Measurements from ENCODE around the gene PRR7.

PRR7 gene

DNA sequence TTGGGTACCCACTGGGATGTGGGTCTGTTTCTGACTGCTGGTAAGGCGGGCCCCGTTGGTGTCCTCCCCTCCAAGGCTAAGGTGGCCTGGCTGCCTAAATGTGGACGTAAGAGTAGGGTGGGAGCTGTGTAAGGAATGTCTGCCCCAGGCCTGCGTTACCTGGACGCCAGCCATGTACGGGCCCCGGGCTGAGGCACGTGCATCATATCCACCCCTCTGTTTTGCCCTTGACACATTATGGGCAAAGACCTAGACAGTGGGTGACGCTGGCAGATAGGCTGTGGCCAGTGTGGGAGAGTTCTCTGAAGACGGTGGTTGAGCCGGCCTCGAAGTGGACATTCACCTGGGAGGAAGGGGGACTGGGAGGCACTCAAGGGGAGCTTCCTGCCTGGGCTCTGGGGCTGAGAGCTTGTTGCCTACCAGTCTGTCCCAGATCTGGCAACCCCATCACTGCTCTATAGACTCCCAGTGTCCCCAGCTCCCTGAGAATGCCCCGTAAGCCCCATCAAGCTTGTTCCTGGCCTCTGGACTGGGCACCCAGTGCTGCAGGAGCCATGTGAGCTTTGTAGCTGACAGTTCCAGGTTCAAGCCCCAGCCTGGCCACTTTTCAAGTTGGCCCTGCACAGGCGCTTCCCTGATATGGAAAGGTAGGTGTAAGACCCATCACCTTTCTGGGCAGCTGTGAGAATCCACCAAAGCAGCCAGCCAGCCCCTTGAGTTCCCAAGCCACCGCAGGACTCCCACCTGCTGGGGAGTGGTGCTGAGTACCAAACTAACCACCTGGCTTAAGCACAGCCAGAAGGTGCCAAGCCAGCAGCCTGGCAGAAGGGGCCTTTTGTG, 3.2 kb upstream of the PRR7 start:
- TF ChIP-seq, protein P1, sequence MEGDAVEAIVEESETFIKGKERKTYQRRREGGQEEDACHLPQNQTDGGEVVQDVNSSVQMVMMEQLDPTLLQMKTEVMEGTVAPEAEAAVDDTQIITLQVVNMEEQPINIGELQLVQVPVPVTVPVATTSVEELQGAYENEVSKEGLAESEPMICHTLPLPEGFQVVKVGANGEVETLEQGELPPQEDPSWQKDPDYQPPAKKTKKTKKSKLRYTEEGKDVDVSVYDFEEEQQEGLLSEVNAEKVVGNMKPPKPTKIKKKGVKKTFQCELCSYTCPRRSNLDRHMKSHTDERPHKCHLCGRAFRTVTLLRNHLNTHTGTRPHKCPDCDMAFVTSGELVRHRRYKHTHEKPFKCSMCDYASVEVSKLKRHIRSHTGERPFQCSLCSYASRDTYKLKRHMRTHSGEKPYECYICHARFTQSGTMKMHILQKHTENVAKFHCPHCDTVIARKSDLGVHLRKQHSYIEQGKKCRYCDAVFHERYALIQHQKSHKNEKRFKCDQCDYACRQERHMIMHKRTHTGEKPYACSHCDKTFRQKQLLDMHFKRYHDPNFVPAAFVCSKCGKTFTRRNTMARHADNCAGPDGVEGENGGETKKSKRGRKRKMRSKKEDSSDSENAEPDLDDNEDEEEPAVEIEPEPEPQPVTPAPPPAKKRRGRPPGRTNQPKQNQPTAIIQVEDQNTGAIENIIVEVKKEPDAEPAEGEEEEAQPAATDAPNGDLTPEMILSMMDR (IDR thresholded peaks at IDR 0.05; ENCODE audit: control insufficient read depth, insufficient read depth, low read depth, low read length, missing control alignments) = no peak
- DNase-seq (ENCODE audit: low read depth) = no peak
- H3K4me3 ChIP-seq (ENCODE audit: control insufficient read depth, low read depth, low read length) = no peak overlapping the region

DNA sequence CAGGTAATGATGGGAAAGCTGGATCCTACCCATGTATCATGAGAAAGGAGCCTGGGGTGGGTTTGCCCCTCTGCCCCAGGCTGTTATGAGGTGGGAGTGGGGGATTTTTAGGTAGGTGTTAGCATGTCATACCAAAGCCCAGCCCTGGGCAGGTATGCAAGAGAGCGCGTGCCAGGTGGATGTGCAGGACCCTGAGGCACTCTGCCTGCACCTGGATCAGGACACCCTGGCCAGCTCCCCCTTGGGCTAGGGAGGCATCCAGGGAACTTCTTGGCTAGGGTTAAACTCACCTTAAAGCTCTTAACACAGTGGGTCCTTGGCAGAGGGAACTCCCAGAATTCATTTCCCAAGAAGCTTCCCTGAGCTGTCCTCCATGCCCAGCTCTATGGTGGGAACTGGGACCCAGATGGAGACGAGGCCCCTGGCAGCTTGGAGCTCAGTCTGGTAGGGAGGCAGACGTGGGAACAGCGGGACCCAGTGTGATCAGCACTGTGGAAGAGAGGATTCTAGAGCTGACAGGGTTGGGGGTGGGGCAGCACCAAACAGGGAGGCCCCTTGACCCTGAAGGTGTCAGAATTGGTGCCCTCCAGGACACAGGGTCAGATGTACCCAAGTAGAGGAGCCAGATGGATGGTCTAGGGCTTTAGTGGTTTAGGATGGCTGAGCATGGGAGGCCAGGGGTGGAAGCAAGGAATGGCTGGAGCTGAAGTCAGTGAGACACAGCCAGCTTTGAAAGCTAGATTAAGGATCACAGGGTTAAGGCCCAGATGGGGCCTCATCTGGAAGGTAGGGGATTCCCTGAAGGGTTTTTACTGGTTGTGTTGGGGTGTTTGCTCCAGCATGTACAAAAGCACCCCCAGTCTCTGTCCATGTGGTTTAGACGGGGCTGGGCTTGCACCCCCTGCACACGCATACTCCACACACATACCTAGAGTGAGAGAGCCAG, 2.2 kb upstream of the PRR7 start:
- H3K4me3 ChIP-seq (ENCODE audit: control insufficient read depth, low read depth, low read length) = no peak overlapping the region
- TF ChIP-seq, protein P1 (IDR thresholded peaks at IDR 0.05; ENCODE audit: control insufficient read depth, insufficient read depth, low read depth, low read length, missing control alignments) = no peak
- no peak for DNase-seq (ENCODE audit: low read depth)

DNA sequence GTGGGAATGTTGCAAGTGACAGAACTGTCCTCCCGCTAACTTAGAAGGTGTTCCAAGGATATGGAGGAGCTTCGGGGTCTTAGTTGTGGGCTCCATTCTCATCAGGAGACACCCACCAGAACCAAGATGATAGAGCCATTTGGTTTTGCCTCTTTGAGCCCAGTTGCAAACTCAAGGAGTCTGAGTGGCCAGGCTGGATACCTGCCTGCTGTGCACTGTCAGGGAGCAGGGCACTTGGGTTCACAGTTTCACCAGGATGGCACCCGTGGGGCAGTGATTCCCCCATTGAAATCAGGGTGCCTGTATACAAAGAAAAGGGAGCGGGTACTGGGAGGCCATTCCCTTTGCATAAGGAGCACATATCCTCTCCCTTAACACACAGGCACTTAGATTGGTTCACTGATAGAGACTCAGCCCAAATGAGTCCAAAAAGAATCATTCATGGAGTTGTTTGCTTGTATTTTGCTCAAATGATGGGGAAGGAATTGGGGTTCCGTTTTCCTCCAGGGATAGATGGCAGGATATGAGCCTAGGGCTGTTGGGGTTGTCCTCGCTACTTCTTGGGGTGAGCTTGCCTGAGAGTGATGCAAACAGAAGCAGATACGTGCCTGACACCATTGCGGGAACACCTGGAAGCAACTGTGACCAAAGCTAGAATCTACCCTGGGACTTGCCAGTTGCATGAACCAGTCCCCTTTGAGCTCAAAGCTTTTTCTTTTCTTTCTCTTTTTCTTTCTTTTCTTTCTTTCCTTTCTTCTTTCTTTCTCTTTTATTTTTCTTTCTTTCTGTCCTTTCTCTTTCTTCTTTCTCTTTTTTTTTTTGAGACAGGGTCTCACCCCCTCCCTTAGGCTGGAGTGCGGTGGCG, 1.3 kb upstream of the PRR7 start:
- no peak for DNase-seq (ENCODE audit: low read depth)
- TF ChIP-seq, protein P1 (IDR thresholded peaks at IDR 0.05; ENCODE audit: control insufficient read depth, insufficient read depth, low read depth, low read length, missing control alignments) = no peak
- no peak overlapping the region for H3K4me3 ChIP-seq (ENCODE audit: control insufficient read depth, low read depth, low read length)

DNA sequence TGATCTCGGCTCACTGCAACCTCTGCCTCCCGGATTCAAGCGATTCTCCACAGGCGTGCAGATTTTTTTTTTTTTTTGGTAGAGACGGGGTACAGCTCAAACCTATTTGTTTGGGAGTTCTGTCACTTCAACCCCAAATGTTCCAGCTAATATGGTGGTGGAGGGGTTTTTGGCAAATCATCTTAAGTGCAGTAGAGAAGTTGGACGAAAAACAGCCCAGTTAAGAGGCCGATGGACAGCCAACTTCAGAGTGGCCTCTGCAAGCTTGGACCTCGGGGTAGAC, 756 bp upstream of the PRR7 start:
- peak overlapping the region; percentile 63 for H3K4me3 ChIP-seq (ENCODE audit: control insufficient read depth, low read depth, low read length)
- DNase-seq (ENCODE audit: low read depth) = no peak
- TF ChIP-seq, protein P1 (IDR thresholded peaks at IDR 0.05; ENCODE audit: control insufficient read depth, insufficient read depth, low read depth, low read length, missing control alignments) = no peak

DNA sequence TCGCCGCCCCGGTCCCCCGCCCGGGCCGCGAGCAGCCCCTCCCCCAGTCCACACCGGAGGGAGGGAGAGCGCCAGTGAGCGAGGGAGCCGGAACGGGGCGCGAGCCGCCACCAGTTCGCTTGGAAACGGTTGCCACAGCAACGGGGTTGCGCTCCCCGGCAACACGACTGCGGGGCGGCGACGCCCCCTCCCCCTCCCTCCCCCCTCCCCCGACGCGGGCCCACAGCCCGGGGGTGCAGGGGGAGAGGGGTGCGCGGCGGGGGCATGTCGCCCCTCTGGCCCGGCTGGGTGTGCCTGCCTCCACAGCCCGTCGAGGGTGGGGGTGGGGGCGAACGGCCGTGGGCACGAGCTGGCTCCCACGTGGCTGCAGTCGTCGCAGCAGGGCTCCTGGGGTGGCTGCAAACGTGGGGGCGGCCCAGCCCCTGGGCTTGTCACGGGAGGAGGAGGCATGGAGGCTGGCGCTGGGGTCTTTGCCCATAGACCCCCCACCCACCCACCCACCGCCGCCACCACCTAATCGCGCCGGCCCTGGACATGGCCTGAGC, 524 bp downstream of the PRR7 start:
- TF ChIP-seq, protein P1 (IDR thresholded peaks at IDR 0.05; ENCODE audit: control insufficient read depth, insufficient read depth, low read depth, low read length, missing control alignments) = no peak

More for the DNA sequence above, 524 bp downstream of the PRR7 start:
- DNase-seq (ENCODE audit: low read depth) = no peak
- peak overlapping the region; percentile 63 for H3K4me3 ChIP-seq (ENCODE audit: control insufficient read depth, low read depth, low read length)
